ENCODE measurements around the gene TMEM120A. TPM values are rescaled to one million over a fixed set of nuclear protein-coding genes. Genes with fewer than 3 reads are reported as not detected.
"Not testable (repeated sequence)": the region's sequence is repeated elsewhere in the genome, so short reads cannot be mapped to it uniquely, and the experiment has no call there.

Gene TMEM120A
- total RNA-seq, 1 donor from 2014 or later = 17.4 TPM

DNA sequence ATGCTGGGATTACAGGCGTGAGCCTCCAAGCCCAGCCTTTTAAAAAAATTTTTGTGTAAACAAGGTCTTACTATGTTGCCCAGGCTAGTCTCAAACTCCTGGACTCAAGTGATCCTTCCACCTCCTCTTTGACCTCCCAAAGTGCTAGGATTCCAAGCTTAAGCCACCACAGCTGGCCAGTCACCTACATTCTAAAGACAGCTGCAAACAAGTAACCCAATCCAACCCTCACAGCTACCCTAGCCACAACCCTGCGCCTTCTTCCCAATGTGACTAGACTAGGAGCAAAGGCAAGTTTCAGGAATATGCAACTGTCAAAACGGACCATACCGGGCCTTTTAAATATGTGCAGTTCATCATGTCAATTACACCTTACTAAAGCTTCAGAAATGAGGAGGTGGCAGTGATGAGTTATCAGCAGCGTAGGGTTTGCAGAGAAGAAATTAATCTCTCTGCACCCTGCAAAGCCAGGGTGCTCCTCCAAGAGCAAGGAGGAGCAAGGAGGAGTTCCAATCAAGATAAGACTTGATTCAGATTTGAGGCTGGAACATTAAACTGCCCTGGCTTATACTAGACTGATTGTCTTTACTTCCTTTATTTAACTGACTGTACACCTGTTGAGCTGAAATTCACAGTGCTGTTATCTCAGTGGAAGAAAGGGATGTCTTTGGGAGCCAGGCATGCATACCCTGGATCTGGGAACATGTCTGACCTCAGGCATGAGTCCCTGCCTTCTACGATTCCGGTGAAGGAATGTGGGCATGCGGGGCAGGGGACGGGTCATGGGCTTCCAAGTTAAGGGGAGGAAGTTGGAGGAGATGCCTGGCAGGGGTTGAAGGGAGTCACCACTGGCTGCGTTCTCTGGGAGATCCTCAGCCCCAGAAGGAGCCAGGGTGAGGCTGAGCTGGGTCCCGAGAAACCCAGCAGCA lies 15.5 kb upstream of the TMEM120A start:
- Histone ChIP-seq H3K27me3 (ENCODE audit: control insufficient read depth, insufficient read depth, low read length) (no peaks in the 10 kb centered on the region), H3K4me3 (ENCODE audit: low read depth, low read length) (no peak overlapping the region), H3K36me3 (ENCODE audit: control insufficient read depth, insufficient read depth, low read length) (no peaks in the 10 kb centered on the region)
- DNase-seq (ENCODE audit: low read depth) = no peak
- TF ChIP-seq CTCF (IDR thresholded peaks at IDR 0.05; ENCODE audit: insufficient read depth, low read length, poor library complexity, severe bottlenecking) = no peak

GRCh38 chr7:76008156-76008687 lies 13.8 kb upstream of the TMEM120A start:
- TF ChIP-seq CTCF (IDR thresholded peaks at IDR 0.05; ENCODE audit: insufficient read depth, low read length, poor library complexity, severe bottlenecking) = no peak
- H3K4me3 ChIP-seq (ENCODE audit: low read depth, low read length) = no peak overlapping the region
- DNase-seq (ENCODE audit: low read depth) = no peak
- H3K27me3 ChIP-seq (ENCODE audit: control insufficient read depth, insufficient read depth, low read length) = no peaks in the 10 kb centered on the region
- H3K36me3 ChIP-seq (ENCODE audit: control insufficient read depth, insufficient read depth, low read length) = no peaks in the 10 kb centered on the region

- H3K4me3 ChIP-seq (ENCODE audit: low read depth, low read length); H3K36me3 ChIP-seq (ENCODE audit: control insufficient read depth, insufficient read depth, low read length); DNase-seq (ENCODE audit: low read depth); H3K27me3 ChIP-seq (ENCODE audit: control insufficient read depth, insufficient read depth, low read length): not testable (repeated sequence)
These were observed 10.6 kb upstream of the TMEM120A start for GRCh38 chr7:76005004-76005403.

GRCh38 chr7:76003351-76003750 lies 9.0 kb upstream of the TMEM120A start:
- DNase-seq (ENCODE audit: low read depth) = no peak
- H3K27me3 ChIP-seq (ENCODE audit: control insufficient read depth, insufficient read depth, low read length) = no peaks in the 10 kb centered on the region
- peaks cover 2% of the 10 kb centered on the region for H3K36me3 ChIP-seq (ENCODE audit: control insufficient read depth, insufficient read depth, low read length)
- no peak for TF ChIP-seq CTCF (IDR thresholded peaks at IDR 0.05; ENCODE audit: insufficient read depth, low read length, poor library complexity, severe bottlenecking)
- no peak overlapping the region for H3K4me3 ChIP-seq (ENCODE audit: low read depth, low read length)

- DNase-seq (ENCODE audit: low read depth) = no peak
- Histone ChIP-seq H3K36me3 (ENCODE audit: control insufficient read depth, insufficient read depth, low read length) (peaks cover 2% of the 10 kb centered on the region), H3K4me3 (ENCODE audit: low read depth, low read length) (no peak overlapping the region), H3K27me3 (ENCODE audit: control insufficient read depth, insufficient read depth, low read length) (no peaks in the 10 kb centered on the region)
- TF ChIP-seq CTCF (IDR thresholded peaks at IDR 0.05; ENCODE audit: insufficient read depth, low read length, poor library complexity, severe bottlenecking) = no peak
These were observed 8.4 kb upstream of the TMEM120A start for GRCh38 chr7:76002822-76003221.

- Histone ChIP-seq H3K36me3 (ENCODE audit: control insufficient read depth, insufficient read depth, low read length) (peaks cover 2% of the 10 kb centered on the region), H3K4me3 (ENCODE audit: low read depth, low read length) (no peak overlapping the region), H3K27me3 (ENCODE audit: control insufficient read depth, insufficient read depth, low read length) (no peaks in the 10 kb centered on the region)
- TF ChIP-seq CTCF (IDR thresholded peaks at IDR 0.05; ENCODE audit: insufficient read depth, low read length, poor library complexity, severe bottlenecking) = no peak
- DNase-seq (ENCODE audit: low read depth) = no peak
These were observed 7.7 kb upstream of the TMEM120A start for GRCh38 chr7:76002139-76002538.

Measured in kidney epithelial cell (primary cell).